ENCODE results near the gene C16orf95.
"Not testable (repeated sequence)": the region's sequence is repeated elsewhere in the genome, so short reads cannot be mapped to it uniquely, and the experiment has no call there.

Gene C16orf95

GRCh38 chr16:87278191-87279093 is 38.8 kb downstream of the C16orf95 start:
- DNase-seq = no peak

- no peak for DNase-seq
Observed at GRCh38 chr16:87276924-87277323, 40.3 kb downstream of the C16orf95 start.

GRCh38 chr16:87276091-87276701 is 41.0 kb downstream of the C16orf95 start:
- DNase-seq = no peak

- no peak for DNase-seq
Observed at GRCh38 chr16:87274794-87275193, 42.4 kb downstream of the C16orf95 start.

- no peak for DNase-seq
Observed at GRCh38 chr16:87273471-87274030, 43.6 kb downstream of the C16orf95 start.

GRCh38 chr16:87271256-87271655 is 45.9 kb downstream of the C16orf95 start:
- DNase-seq = no peak

GRCh38 chr16:87267566-87267965 is 49.6 kb downstream of the C16orf95 start:
- DNase-seq = no peak

- no peak for DNase-seq
Observed at GRCh38 chr16:87266846-87267245, 50.3 kb downstream of the C16orf95 start.

- DNase-seq = no peak
Observed at GRCh38 chr16:87265261-87265660, 51.9 kb downstream of the C16orf95 start.

- no peak for DNase-seq
Observed at GRCh38 chr16:87264634-87265033, 52.6 kb downstream of the C16orf95 start.

GRCh38 chr16:87263418-87264052 is 53.7 kb downstream of the C16orf95 start:
- DNase-seq = no peak

- no peak for DNase-seq
Observed at GRCh38 chr16:87259431-87259830, 57.8 kb downstream of the C16orf95 start.

GRCh38 chr16:87258653-87259052 is 58.5 kb downstream of the C16orf95 start:
- not testable (repeated sequence) for DNase-seq

- DNase-seq = no peak
Observed at GRCh38 chr16:87255866-87256265, 61.3 kb downstream of the C16orf95 start.

- no peak for DNase-seq
Observed at GRCh38 chr16:87254734-87255133, 62.5 kb downstream of the C16orf95 start.

- DNase-seq = no peak
Observed at GRCh38 chr16:87254296-87254695, 62.9 kb downstream of the C16orf95 start.

GRCh38 chr16:87253536-87253935 is 63.7 kb downstream of the C16orf95 start:
- DNase-seq = no peak
